Activated CD8-positive, alpha-beta memory T cell treated with anti-CD3 and anti-CD28 coated beads, Interleukin-2, amount 50 U/mL, for 1 hour (primary cell): ENCODE results near the gene CECR2.

Source experiments
- DNase-seq: peaks from one replicate; pipeline ENCODE4 v3.0.0-alpha.2; 2020; ENCODE audit errors: extremely low read depth

CECR2 gene

GRCh38 chr22:17451316-17451715 lies 82.1 kb downstream of the CECR2 start:
- DNase-seq = no peak

GRCh38 chr22:17460895-17461294 lies 91.6 kb downstream of the CECR2 start:
- DNase-seq = no peak

- no peak for DNase-seq
These were observed 101.7 kb downstream of the CECR2 start for GRCh38 chr22:17470880-17471500.

- no peak for DNase-seq
These were observed 102.8 kb downstream of the CECR2 start for GRCh38 chr22:17471886-17472535.

GRCh38 chr22:17472932-17473331 lies 103.7 kb downstream of the CECR2 start:
- no peak for DNase-seq

- no peak for DNase-seq
These were observed 106.3 kb downstream of the CECR2 start for GRCh38 chr22:17475318-17476230.

GRCh38 chr22:17476838-17477237 lies 107.6 kb downstream of the CECR2 start:
- DNase-seq = no peak

GRCh38 chr22:17477391-17477833 lies 108.2 kb downstream of the CECR2 start:
- no peak for DNase-seq

- no peak for DNase-seq
These were observed 109.9 kb downstream of the CECR2 start for GRCh38 chr22:17479135-17479534.

GRCh38 chr22:17481424-17481823 lies 112.2 kb downstream of the CECR2 start:
- DNase-seq = no peak

- no peak for DNase-seq
These were observed 114.6 kb downstream of the CECR2 start for GRCh38 chr22:17483688-17484372.

- DNase-seq = no peak
These were observed 115.3 kb downstream of the CECR2 start for GRCh38 chr22:17484608-17485007.

- no peak for DNase-seq
These were observed 117.1 kb downstream of the CECR2 start for GRCh38 chr22:17486313-17486712.

GRCh38 chr22:17486719-17487118 lies 117.5 kb downstream of the CECR2 start:
- no peak for DNase-seq

- DNase-seq = no peak
These were observed 119.8 kb downstream of the CECR2 start for GRCh38 chr22:17489101-17489500.

- DNase-seq = no peak
These were observed 121.9 kb downstream of the CECR2 start for GRCh38 chr22:17491090-17491640.

- DNase-seq = no peak
These were observed 123.0 kb downstream of the CECR2 start for GRCh38 chr22:17492247-17492646.

GRCh38 chr22:17493419-17493981 lies 124.2 kb downstream of the CECR2 start:
- DNase-seq = no peak

GRCh38 chr22:17496841-17497240 lies 127.6 kb downstream of the CECR2 start:
- DNase-seq = no peak

GRCh38 chr22:17501679-17502285 lies 132.5 kb downstream of the CECR2 start:
- peak; percentile 5 for DNase-seq

GRCh38 chr22:17508110-17508509 lies 138.8 kb downstream of the CECR2 start:
- no peak for DNase-seq
